ENCODE data around the gene PPA1.
"Not testable (repeated sequence)": the region's sequence is repeated elsewhere in the genome, so short reads cannot be mapped to it uniquely, and the experiment has no call there.

PPA1 gene

GRCh38 chr10:70227548-70228320 lies 5.5 kb downstream of the PPA1 start:
- peaks cover 4% of the 10 kb centered on the region for H3K4me1 ChIP-seq (ENCODE audit: control insufficient read depth, low read depth, low read length)
- peaks cover 41% of the 10 kb centered on the region for H3K36me3 ChIP-seq (ENCODE audit: control insufficient read depth, low read depth, low read length)
- H3K9me3 ChIP-seq (ENCODE audit: control insufficient read depth, low read depth, low read length) = no peaks in the 10 kb centered on the region
- H3K4me3 ChIP-seq (ENCODE audit: low read length) = no peak overlapping the region
- no peaks in the 10 kb centered on the region for H3K27me3 ChIP-seq (ENCODE audit: control insufficient read depth, insufficient read depth, low read length)
- H3K9ac ChIP-seq (ENCODE audit: low read length) = no peak overlapping the region
- no peak overlapping the region for H3K27ac ChIP-seq (ENCODE audit: low read length)

DNA sequence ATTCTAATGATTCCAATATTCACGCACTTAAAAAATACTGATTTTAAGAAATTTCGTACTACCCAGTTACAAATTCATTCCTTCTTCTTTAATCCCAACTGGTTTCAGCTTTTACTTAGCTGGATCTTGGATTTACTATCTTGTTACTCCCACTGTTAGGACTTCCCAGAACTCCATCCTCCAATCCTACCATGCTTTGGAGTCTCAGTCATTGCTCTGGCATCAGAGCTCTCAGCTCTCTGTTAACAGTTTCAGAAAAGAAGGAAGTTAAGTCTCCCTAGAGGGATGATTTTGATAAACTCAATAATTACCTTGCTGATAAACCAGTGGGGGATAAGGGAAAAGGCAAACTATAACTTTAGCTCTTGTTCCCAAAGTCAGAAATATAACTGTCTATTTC lies 9.5 kb downstream of the PPA1 start:
- Histone ChIP-seq H3K4me3 (ENCODE audit: low read length) (no peak overlapping the region), H3K27ac (ENCODE audit: low read length) (no peak overlapping the region), H3K4me1 (ENCODE audit: control insufficient read depth, low read depth, low read length) (no peaks in the 10 kb centered on the region), H3K9ac (ENCODE audit: low read length) (no peak overlapping the region), H3K36me3 (ENCODE audit: control insufficient read depth, low read depth, low read length) (peaks cover 33% of the 10 kb centered on the region), H3K9me3 (ENCODE audit: control insufficient read depth, low read depth, low read length) (no peaks in the 10 kb centered on the region), H3K27me3 (ENCODE audit: control insufficient read depth, insufficient read depth, low read length) (no peaks in the 10 kb centered on the region)

DNA sequence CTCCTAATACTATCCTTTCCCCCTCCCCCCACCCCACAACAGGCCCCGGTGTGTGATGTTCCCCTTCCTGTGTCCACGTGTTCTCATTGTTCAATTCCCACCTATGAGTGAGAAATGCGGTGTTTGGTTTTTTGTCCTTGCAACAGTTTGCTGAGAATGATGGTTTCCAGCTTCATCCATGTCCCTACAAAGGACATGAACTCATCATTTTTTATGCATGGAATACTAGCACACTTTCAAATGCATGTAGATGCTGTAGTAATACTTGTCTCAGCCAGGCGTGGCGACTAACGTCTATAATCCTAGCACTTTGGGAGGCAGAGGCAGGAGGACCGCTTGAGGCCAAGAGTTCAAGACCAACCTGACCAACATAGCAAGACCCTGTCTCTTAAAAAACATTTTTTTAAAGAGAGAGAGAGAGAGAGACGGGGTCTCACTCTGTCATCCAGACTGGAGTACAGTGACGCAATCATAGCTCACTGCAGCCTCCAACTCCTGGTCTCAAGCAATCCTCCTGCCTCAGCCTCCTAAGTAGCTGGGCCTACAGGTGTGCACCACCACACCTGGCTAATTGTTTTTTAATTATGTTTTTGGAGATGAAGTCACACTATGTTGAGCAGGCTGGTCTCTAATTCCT lies 10.3 kb downstream of the PPA1 start:
- H3K9ac ChIP-seq (ENCODE audit: low read length); H3K27ac ChIP-seq (ENCODE audit: low read length); H3K27me3 ChIP-seq (ENCODE audit: control insufficient read depth, insufficient read depth, low read length); H3K9me3 ChIP-seq (ENCODE audit: control insufficient read depth, low read depth, low read length); H3K4me3 ChIP-seq (ENCODE audit: low read length); H3K4me1 ChIP-seq (ENCODE audit: control insufficient read depth, low read depth, low read length): not testable (repeated sequence)
- peaks cover 33% of the 10 kb centered on the region for H3K36me3 ChIP-seq (ENCODE audit: control insufficient read depth, low read depth, low read length)

DNA sequence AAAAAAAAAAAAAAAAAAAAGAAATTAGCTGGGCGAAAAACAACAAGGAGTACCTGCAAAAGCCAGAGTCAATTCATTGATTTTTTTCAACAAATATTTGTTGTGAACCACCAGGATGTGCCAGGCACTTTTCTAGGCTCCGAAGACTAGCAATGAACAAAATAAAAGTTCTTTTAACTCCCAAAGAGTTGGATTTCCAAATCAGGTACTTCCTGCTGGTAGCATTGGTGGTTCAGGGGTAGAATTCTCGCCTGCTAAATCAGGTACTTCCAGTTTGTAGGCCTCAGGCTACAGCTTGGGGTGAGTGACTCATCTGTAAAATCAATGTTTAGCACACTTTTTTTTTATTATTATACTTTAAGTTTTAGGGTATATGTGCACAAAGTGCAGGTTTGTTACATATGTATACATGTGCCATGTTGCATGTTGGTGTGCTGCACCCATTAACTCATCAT lies 10.9 kb downstream of the PPA1 start:
- Histone ChIP-seq H3K4me1 (ENCODE audit: control insufficient read depth, low read depth, low read length) (no peaks in the 10 kb centered on the region), H3K9me3 (ENCODE audit: control insufficient read depth, low read depth, low read length) (no peaks in the 10 kb centered on the region), H3K27me3 (ENCODE audit: control insufficient read depth, insufficient read depth, low read length) (no peaks in the 10 kb centered on the region), H3K4me3 (ENCODE audit: low read length) (no peak overlapping the region), H3K27ac (ENCODE audit: low read length) (no peak overlapping the region), H3K9ac (ENCODE audit: low read length) (no peak overlapping the region), H3K36me3 (ENCODE audit: control insufficient read depth, low read depth, low read length) (peaks cover 34% of the 10 kb centered on the region)

DNA sequence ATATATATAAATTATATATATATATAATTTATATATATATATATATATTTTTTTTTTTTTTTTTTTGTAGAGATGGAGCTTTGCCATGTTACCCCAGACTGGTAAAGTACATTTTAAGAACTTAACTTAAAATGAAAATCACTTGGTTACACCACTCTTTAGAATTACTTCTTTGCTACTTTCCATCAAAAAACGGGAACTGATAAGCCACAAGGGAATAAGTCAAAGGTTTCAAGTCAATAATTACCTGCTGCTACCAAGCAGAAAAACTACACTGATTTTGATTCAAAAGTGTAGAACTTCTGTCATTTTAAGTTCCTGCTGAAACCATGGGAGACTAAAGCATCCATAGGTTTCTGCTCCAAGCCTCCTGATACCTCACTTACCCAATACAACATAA lies 12.2 kb downstream of the PPA1 start:
- Histone ChIP-seq H3K4me3 (ENCODE audit: low read length) (no peak overlapping the region), H3K9ac (ENCODE audit: low read length) (no peak overlapping the region), H3K36me3 (ENCODE audit: control insufficient read depth, low read depth, low read length) (peaks cover 31% of the 10 kb centered on the region), H3K27ac (ENCODE audit: low read length) (no peak overlapping the region), H3K9me3 (ENCODE audit: control insufficient read depth, low read depth, low read length) (no peaks in the 10 kb centered on the region), H3K27me3 (ENCODE audit: control insufficient read depth, insufficient read depth, low read length) (no peaks in the 10 kb centered on the region), H3K4me1 (ENCODE audit: control insufficient read depth, low read depth, low read length) (no peaks in the 10 kb centered on the region)

GRCh38 chr10:70212879-70213278 lies 20.4 kb downstream of the PPA1 start:
- no peak overlapping the region for H3K4me3 ChIP-seq (ENCODE audit: low read length)
- H3K9ac ChIP-seq (ENCODE audit: low read length) = no peak overlapping the region
- H3K27ac ChIP-seq (ENCODE audit: low read length) = no peak overlapping the region
- no peaks in the 10 kb centered on the region for H3K9me3 ChIP-seq (ENCODE audit: control insufficient read depth, low read depth, low read length)
- no peaks in the 10 kb centered on the region for H3K4me1 ChIP-seq (ENCODE audit: control insufficient read depth, low read depth, low read length)
- H3K27me3 ChIP-seq (ENCODE audit: control insufficient read depth, insufficient read depth, low read length) = no peaks in the 10 kb centered on the region
- peaks cover 79% of the 10 kb centered on the region for H3K36me3 ChIP-seq (ENCODE audit: control insufficient read depth, low read depth, low read length)

- Histone ChIP-seq H3K27ac (ENCODE audit: low read length) (no peak overlapping the region), H3K4me3 (ENCODE audit: low read length) (no peak overlapping the region), H3K9ac (ENCODE audit: low read length) (no peak overlapping the region), H3K9me3 (ENCODE audit: control insufficient read depth, low read depth, low read length) (no peaks in the 10 kb centered on the region), H3K27me3 (ENCODE audit: control insufficient read depth, insufficient read depth, low read length) (no peaks in the 10 kb centered on the region), H3K36me3 (ENCODE audit: control insufficient read depth, low read depth, low read length) (peaks cover 76% of the 10 kb centered on the region), H3K4me1 (ENCODE audit: control insufficient read depth, low read depth, low read length) (no peaks in the 10 kb centered on the region)
Observed at GRCh38 chr10:70212277-70212676, 21.0 kb downstream of the PPA1 start.

DNA sequence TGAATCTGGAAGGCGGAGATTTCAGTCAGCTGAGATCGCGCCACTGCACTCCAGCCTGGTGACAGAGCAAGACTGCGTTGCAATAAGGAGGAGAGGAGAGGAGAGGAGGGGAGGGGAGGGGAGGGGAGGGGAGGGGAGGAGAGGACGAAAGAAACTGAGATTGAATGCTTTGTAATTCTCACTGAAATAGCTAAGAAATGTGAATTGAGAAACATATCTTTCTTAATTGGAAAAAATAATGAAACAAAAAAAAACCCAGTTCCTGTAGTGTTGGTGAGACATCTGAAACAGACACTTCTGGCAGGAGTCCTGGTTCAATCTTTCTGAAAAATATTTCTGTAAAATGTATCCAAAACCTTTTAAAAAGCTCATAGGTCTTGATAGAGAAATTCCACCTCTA lies 26.5 kb downstream of the PPA1 start:
- Histone ChIP-seq H3K27ac (ENCODE audit: low read length) (no peak overlapping the region), H3K27me3 (ENCODE audit: control insufficient read depth, insufficient read depth, low read length) (no peaks in the 10 kb centered on the region), H3K4me3 (ENCODE audit: low read length) (no peak overlapping the region), H3K4me1 (ENCODE audit: control insufficient read depth, low read depth, low read length) (no peaks in the 10 kb centered on the region), H3K36me3 (ENCODE audit: control insufficient read depth, low read depth, low read length) (peaks cover 75% of the 10 kb centered on the region), H3K9ac (ENCODE audit: low read length) (no peak overlapping the region), H3K9me3 (ENCODE audit: control insufficient read depth, low read depth, low read length) (no peaks in the 10 kb centered on the region)

DNA sequence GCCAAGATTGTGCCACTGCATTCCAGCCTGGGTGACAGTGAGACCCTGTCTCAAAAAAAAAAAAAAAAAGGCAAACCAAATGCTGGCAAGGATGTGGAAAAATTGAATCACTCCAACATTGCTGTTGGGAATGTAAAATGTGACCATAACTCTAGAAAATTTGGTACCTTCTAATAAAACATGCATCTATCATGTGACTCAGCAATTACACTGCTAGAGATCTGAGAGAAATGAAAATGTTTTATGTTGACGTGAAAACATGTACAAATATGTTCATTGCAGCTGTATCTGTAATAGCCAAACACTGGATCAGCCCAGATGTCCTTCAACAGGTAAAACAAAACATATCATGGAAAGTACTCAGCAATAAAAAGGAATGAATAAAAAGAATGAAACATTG lies 32.1 kb downstream of the PPA1 start:
- Histone ChIP-seq H3K4me3 (ENCODE audit: low read length) (no peak overlapping the region), H3K4me1 (ENCODE audit: control insufficient read depth, low read depth, low read length) (no peaks in the 10 kb centered on the region), H3K27me3 (ENCODE audit: control insufficient read depth, insufficient read depth, low read length) (no peaks in the 10 kb centered on the region), H3K9ac (ENCODE audit: low read length) (no peak overlapping the region), H3K9me3 (ENCODE audit: control insufficient read depth, low read depth, low read length) (no peaks in the 10 kb centered on the region), H3K27ac (ENCODE audit: low read length) (no peak overlapping the region), H3K36me3 (ENCODE audit: control insufficient read depth, low read depth, low read length) (peaks cover 64% of the 10 kb centered on the region)

DNA sequence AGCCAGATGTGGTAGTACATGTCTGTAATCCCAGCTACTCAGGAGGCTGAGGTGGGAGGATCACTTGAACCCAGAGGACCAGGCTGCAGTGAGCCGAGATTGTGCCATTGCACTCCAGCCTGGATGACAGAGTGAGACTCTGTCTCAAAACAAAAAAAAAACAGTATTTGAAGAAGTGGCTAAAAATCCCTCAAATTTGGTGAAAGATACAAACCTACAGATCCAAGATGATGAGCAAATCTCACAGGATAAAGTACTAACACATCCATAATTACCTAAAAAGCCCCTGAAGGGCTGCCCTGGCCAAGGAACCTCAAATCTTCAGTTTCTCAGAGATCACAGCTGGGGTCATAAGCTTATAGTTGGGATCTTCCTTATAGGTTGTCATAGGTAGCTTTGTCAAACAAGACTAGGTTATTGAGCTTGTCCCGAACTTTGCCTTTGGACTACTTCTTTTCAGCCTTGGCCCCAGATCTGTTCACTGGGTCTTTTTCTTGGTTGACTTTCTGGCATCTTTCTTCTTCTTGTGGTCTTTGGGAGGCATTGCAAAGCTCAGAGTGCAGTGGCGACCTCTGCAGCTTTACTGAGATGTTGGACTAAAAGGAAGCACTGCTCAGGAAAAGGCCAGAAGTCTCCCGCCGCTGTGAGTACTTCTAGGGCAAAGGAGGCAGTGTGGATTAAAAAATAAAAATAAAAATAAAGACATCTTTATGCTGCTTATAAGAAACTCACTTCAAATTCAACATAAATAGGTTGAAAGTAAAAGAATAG lies 34.3 kb downstream of the PPA1 start:
- Histone ChIP-seq H3K9ac (ENCODE audit: low read length) (no peak overlapping the region), H3K4me3 (ENCODE audit: low read length) (no peak overlapping the region), H3K27me3 (ENCODE audit: control insufficient read depth, insufficient read depth, low read length) (no peaks in the 10 kb centered on the region), H3K4me1 (ENCODE audit: control insufficient read depth, low read depth, low read length) (no peaks in the 10 kb centered on the region), H3K9me3 (ENCODE audit: control insufficient read depth, low read depth, low read length) (no peaks in the 10 kb centered on the region), H3K27ac (ENCODE audit: low read length) (no peak overlapping the region), H3K36me3 (ENCODE audit: control insufficient read depth, low read depth, low read length) (peaks cover 50% of the 10 kb centered on the region)

GRCh38 chr10:70197235-70197945 lies 35.8 kb downstream of the PPA1 start:
- Histone ChIP-seq H3K4me3 (ENCODE audit: low read length) (no peak overlapping the region), H3K27ac (ENCODE audit: low read length) (no peak overlapping the region), H3K36me3 (ENCODE audit: control insufficient read depth, low read depth, low read length) (peaks cover 35% of the 10 kb centered on the region), H3K9ac (ENCODE audit: low read length) (no peak overlapping the region), H3K4me1 (ENCODE audit: control insufficient read depth, low read depth, low read length) (no peaks in the 10 kb centered on the region), H3K27me3 (ENCODE audit: control insufficient read depth, insufficient read depth, low read length) (no peaks in the 10 kb centered on the region), H3K9me3 (ENCODE audit: control insufficient read depth, low read depth, low read length) (no peaks in the 10 kb centered on the region)
